Inflammatory macrophage treated with lipopolysaccharide for 1 hour (primary cell): ENCODE measurements around the gene SUGP2.
"Not testable (repeated sequence)": the region's sequence is repeated elsewhere in the genome, so short reads cannot be mapped to it uniquely, and the experiment has no call there.

ENCODE experiments used
- DNase-seq, 2 donors: peaks; one replicate each; pipeline ENCODE4 v3.0.0-alpha.2; 2020 to 2022

SUGP2 gene

GRCh38 chr19:18987456-18987855 lies 45.9 kb downstream of the SUGP2 start:
- no peak for DNase-seq

GRCh38 chr19:18985257-18985656 lies 48.1 kb downstream of the SUGP2 start:
- peak; percentile 68 to 71 for DNase-seq

GRCh38 chr19:18984251-18984650 lies 49.1 kb downstream of the SUGP2 start:
- DNase-seq, result no peak

GRCh38 chr19:18982669-18983068 lies 50.6 kb downstream of the SUGP2 start:
- no peak for DNase-seq

GRCh38 chr19:18980432-18981020 lies 52.8 kb downstream of the SUGP2 start:
- DNase-seq, result no peak

- no peak for DNase-seq
These were observed 54.7 kb downstream of the SUGP2 start for GRCh38 chr19:18978616-18979015.

GRCh38 chr19:18975869-18976268 lies 57.4 kb downstream of the SUGP2 start:
- no peak for DNase-seq

- DNase-seq, result peak; percentile 8 to 44
These were observed 58.3 kb downstream of the SUGP2 start for GRCh38 chr19:18975011-18975410.

GRCh38 chr19:18972851-18973250 lies 60.5 kb downstream of the SUGP2 start:
- no peak for DNase-seq

- peak; percentile 66 to 80 for DNase-seq
These were observed 61.0 kb downstream of the SUGP2 start for GRCh38 chr19:18972301-18972811.

GRCh38 chr19:18969931-18970659 lies 63.2 kb downstream of the SUGP2 start:
- DNase-seq, result no peak

GRCh38 chr19:18967358-18968146 lies 65.8 kb downstream of the SUGP2 start:
- DNase-seq, result peak; percentile 64 to 65

GRCh38 chr19:18966307-18966706 lies 67.0 kb downstream of the SUGP2 start:
- DNase-seq, result no peak

- DNase-seq, result no peak
These were observed 69.2 kb downstream of the SUGP2 start for GRCh38 chr19:18964121-18964520.

- DNase-seq, result no peak
These were observed 71.3 kb downstream of the SUGP2 start for GRCh38 chr19:18961767-18962620.

- no peak for DNase-seq
These were observed 72.9 kb downstream of the SUGP2 start for GRCh38 chr19:18960370-18960769.

- no peak for DNase-seq
These were observed 78.3 kb downstream of the SUGP2 start for GRCh38 chr19:18955042-18955441.

GRCh38 chr19:18954094-18954493 lies 79.2 kb downstream of the SUGP2 start:
- DNase-seq, result no peak

GRCh38 chr19:18952364-18953003 lies 80.8 kb downstream of the SUGP2 start:
- DNase-seq, result not testable (repeated sequence)

GRCh38 chr19:18951721-18952281 lies 81.5 kb downstream of the SUGP2 start:
- DNase-seq, result no peak

- DNase-seq, result no peak
These were observed 83.5 kb downstream of the SUGP2 start for GRCh38 chr19:18949858-18950257.

- no peak for DNase-seq
These were observed 84.4 kb downstream of the SUGP2 start for GRCh38 chr19:18948976-18949356.
